Loucy (cell line): ENCODE results near the gene VSIG1.

Experiments used
- H2AFZ ChIP-seq: fragments of 200-600 bp; sonication (generic); 2 replicates; pipeline ENCODE4 v1.6.0; 2016; ENCODE audit warnings: antibody characterized with exemption, mild to moderate bottlenecking, low read length, moderate library complexity
- H3F3A ChIP-seq: fragments of 200-600 bp; 2 replicates; pipeline ENCODE4 v1.6.0; 2016; ENCODE audit warnings: antibody characterized with exemption, low read depth, mild to moderate bottlenecking
- H3K27me3 ChIP-seq: fragments of 200-600 bp; sonication (generic); 2 replicates; pipeline ENCODE4 v1.6.1; 2014; ENCODE audit warnings: low read length, mild to moderate bottlenecking; ENCODE audit not compliant: insufficient read depth, poor library complexity, severe bottlenecking
- H3K36me3 ChIP-seq: fragments of 200-600 bp; sonication (generic); 2 replicates; pipeline ENCODE4 v1.6.1; 2016; ENCODE audit warnings: low read length; ENCODE audit not compliant: insufficient read depth
- H3K4me1 ChIP-seq: fragments of 200-600 bp; sonication (generic); 2 replicates; pipeline ENCODE4 v1.5.1; 2014; ENCODE audit warnings: low read length, mild to moderate bottlenecking; ENCODE audit not compliant: insufficient read depth, poor library complexity, severe bottlenecking
- H3K4me2 ChIP-seq: fragments of 200-600 bp; sonication (generic); 2 replicates; pipeline ENCODE4 v1.6.0; 2014; ENCODE audit warnings: antibody characterized with exemption, low read length, low read depth, mild to moderate bottlenecking; ENCODE audit not compliant: poor library complexity, severe bottlenecking
- H3K4me3 ChIP-seq: fragments of 200-600 bp; sonication (generic); 2 replicates; pipeline ENCODE4 v1.5.1; 2014; ENCODE audit warnings: low read length, mild to moderate bottlenecking, mixed read lengths; ENCODE audit not compliant: poor library complexity, severe bottlenecking
- H3K79me2 ChIP-seq: fragments of 200-600 bp; sonication (generic); 2 replicates; pipeline ENCODE4 v1.6.1; 2014; ENCODE audit warnings: low read length; ENCODE audit not compliant: insufficient read depth
- H3K9ac ChIP-seq: fragments of 200-600 bp; sonication (generic); 2 replicates; pipeline ENCODE4 v1.6.0; 2014; ENCODE audit warnings: mild to moderate bottlenecking, low read depth, low read length, moderate library complexity; ENCODE audit not compliant: poor library complexity, severe bottlenecking
- H3K9me2 ChIP-seq: fragments of 200-600 bp; sonication (generic); replicated peaks from 2 replicates; pipeline ENCODE4 v1.6.1; 2016; ENCODE audit warnings: low read depth, low read length, mixed read lengths
- H3K9me3 ChIP-seq: fragments of 200-600 bp; sonication (generic); 2 replicates; pipeline ENCODE4 v1.6.1; 2014; ENCODE audit warnings: mild to moderate bottlenecking, antibody characterized with exemption, low read length, low read depth; ENCODE audit not compliant: insufficient read depth
- H4K20me1 ChIP-seq: fragments of 200-600 bp; sonication (generic); 2 replicates; pipeline ENCODE4 v1.6.0; 2014; ENCODE audit warnings: antibody characterized with exemption, low read length, mild to moderate bottlenecking; ENCODE audit not compliant: insufficient read depth, poor library complexity, severe bottlenecking
- CTCF ChIP-seq: fragments of 200-600 bp; sonication (generic); conservative IDR thresholded peaks from 2 replicates; pipeline ENCODE4 v1.5.1; 2014; ENCODE audit warnings: mild to moderate bottlenecking, antibody characterized with exemption, low read length
- EZH2phosphoT487 ChIP-seq: fragments of 200-600 bp; IDR thresholded peaks from 2 replicates; pipeline ENCODE4 v1.6.1; 2018; ENCODE audit warnings: antibody characterized with exemption, mild to moderate bottlenecking, moderate library complexity, borderline replicate concordance

Gene VSIG1

DNA sequence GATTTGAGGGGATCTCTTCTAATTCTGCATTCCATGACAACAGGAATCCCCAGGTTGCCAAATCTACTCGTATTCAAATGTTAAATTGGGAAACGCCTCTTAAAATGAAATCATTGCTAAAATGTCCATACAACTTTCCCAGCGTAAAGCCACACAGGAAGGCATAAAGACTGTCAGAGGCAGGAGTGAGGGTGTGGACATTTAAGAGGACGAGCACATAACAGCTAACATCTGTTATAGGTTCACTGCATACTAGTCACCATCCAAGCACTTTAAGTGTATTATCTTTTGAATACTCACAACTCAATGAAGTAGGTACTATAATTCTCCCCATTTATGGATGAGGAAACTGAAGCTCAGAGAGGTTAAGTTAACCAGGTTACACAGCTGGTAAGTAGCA is 82.3 kb downstream of the VSIG1 start:
- no peak overlapping the region for H3K4me2 ChIP-seq
- no peaks in the 10 kb centered on the region for H3K9me2 ChIP-seq
- no peaks in the 10 kb centered on the region for H3F3A ChIP-seq
- no peak overlapping the region for H3K4me3 ChIP-seq
- no peak overlapping the region for H3K9ac ChIP-seq
- TF ChIP-seq EZH2phosphoT487 (no peak), CTCF (no peak)
- H3K36me3 ChIP-seq, result no peaks in the 10 kb centered on the region
- no peaks in the 10 kb centered on the region for H4K20me1 ChIP-seq
- no peaks in the 10 kb centered on the region for H3K9me3 ChIP-seq
- H3K27me3 ChIP-seq, result no peaks in the 10 kb centered on the region
- H3K79me2 ChIP-seq, result no peaks in the 10 kb centered on the region
- H3K4me1 ChIP-seq, result no peaks in the 10 kb centered on the region
- no peak overlapping the region for H2AFZ ChIP-seq
